ENCODE results near the gene PEMT. TPM values are rescaled to one million over a fixed set of nuclear protein-coding genes. Genes with fewer than 3 reads are reported as not detected.

The PEMT gene
- total RNA-seq, 2 donors from 2014 or later, result 38.3 to 52.7 TPM

GRCh38 chr17:17463821-17464220 lies 127.7 kb downstream of the PEMT start:
- H3K4me3 ChIP-seq (ENCODE audit: low read length), result no peak overlapping the region
- no peak overlapping the region for H3K9ac ChIP-seq (ENCODE audit: extremely low read depth, low read length, poor library complexity, severe bottlenecking)
- Mint-ChIP-seq H3K9me3 (peaks cover 8% of the 10 kb centered on the region), H3K27me3 (ENCODE audit: insufficient read depth) (peaks cover 23% of the 10 kb centered on the region), H3K4me3 (no peak overlapping the region), H3K36me3 (ENCODE audit: low read depth) (no peaks in the 10 kb centered on the region), H3K4me1 (no peaks in the 10 kb centered on the region), H3K27ac (no peak overlapping the region)
- TF ChIP-seq, protein P1, sequence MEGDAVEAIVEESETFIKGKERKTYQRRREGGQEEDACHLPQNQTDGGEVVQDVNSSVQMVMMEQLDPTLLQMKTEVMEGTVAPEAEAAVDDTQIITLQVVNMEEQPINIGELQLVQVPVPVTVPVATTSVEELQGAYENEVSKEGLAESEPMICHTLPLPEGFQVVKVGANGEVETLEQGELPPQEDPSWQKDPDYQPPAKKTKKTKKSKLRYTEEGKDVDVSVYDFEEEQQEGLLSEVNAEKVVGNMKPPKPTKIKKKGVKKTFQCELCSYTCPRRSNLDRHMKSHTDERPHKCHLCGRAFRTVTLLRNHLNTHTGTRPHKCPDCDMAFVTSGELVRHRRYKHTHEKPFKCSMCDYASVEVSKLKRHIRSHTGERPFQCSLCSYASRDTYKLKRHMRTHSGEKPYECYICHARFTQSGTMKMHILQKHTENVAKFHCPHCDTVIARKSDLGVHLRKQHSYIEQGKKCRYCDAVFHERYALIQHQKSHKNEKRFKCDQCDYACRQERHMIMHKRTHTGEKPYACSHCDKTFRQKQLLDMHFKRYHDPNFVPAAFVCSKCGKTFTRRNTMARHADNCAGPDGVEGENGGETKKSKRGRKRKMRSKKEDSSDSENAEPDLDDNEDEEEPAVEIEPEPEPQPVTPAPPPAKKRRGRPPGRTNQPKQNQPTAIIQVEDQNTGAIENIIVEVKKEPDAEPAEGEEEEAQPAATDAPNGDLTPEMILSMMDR (conservative IDR thresholded peaks at IDR 0.05), result no peak
- H3K36me3 ChIP-seq (ENCODE audit: control insufficient read depth, insufficient read depth, low read length), result no peaks in the 10 kb centered on the region
- no peaks in the 10 kb centered on the region for H3K4me1 ChIP-seq (ENCODE audit: control insufficient read depth, insufficient read depth, low read length)
- WGBS, 2 experiments (ENCODE audit: insufficient coverage in 1 of 2, insufficient read length in 1 of 2), result 86 to 88% methylated on average over 6 of the region's 6 CpGs
- H3K27me3 ChIP-seq (ENCODE audit: control insufficient read depth, insufficient read depth, low read length, poor library complexity, severe bottlenecking), result peaks cover 7% of the 10 kb centered on the region
- no peaks in the 10 kb centered on the region for H3K9me3 ChIP-seq (ENCODE audit: control insufficient read depth, low read length)
- H3K27ac ChIP-seq (ENCODE audit: low read depth, low read length), result no peak overlapping the region
- no peak for DNase-seq

- Mint-ChIP-seq H3K27ac (no peak overlapping the region), H3K9me3 (peaks cover 8% of the 10 kb centered on the region), H3K4me1 (no peaks in the 10 kb centered on the region), H3K36me3 (ENCODE audit: low read depth) (no peaks in the 10 kb centered on the region), H3K4me3 (no peak overlapping the region), H3K27me3 (ENCODE audit: insufficient read depth) (peaks cover 24% of the 10 kb centered on the region)
- Histone ChIP-seq H3K4me3 (ENCODE audit: low read length) (no peak overlapping the region), H3K9ac (ENCODE audit: extremely low read depth, low read length, poor library complexity, severe bottlenecking) (no peak overlapping the region), H3K27me3 (ENCODE audit: control insufficient read depth, insufficient read depth, low read length, poor library complexity, severe bottlenecking) (peaks cover 7% of the 10 kb centered on the region), H3K4me1 (ENCODE audit: control insufficient read depth, insufficient read depth, low read length) (no peaks in the 10 kb centered on the region), H3K27ac (ENCODE audit: low read depth, low read length) (no peak overlapping the region), H3K36me3 (ENCODE audit: control insufficient read depth, insufficient read depth, low read length) (no peaks in the 10 kb centered on the region), H3K9me3 (ENCODE audit: control insufficient read depth, low read length) (no peaks in the 10 kb centered on the region)
- no peak for DNase-seq
- WGBS, 2 experiments (ENCODE audit: insufficient coverage in 1 of 2, insufficient read length in 1 of 2), result 83 to 85% methylated on average over 8 to 15 of the region's 15 CpGs
- TF ChIP-seq, protein P1 (conservative IDR thresholded peaks at IDR 0.05), result no peak
Observed at GRCh38 chr17:17462048-17462824, 129.3 kb downstream of the PEMT start.

- Histone ChIP-seq H3K4me3 (ENCODE audit: low read length) (no peak overlapping the region), H3K9me3 (ENCODE audit: control insufficient read depth, low read length) (no peaks in the 10 kb centered on the region), H3K27ac (ENCODE audit: low read depth, low read length) (no peak overlapping the region), H3K27me3 (ENCODE audit: control insufficient read depth, insufficient read depth, low read length, poor library complexity, severe bottlenecking) (peaks cover 6% of the 10 kb centered on the region), H3K9ac (ENCODE audit: extremely low read depth, low read length, poor library complexity, severe bottlenecking) (no peak overlapping the region), H3K36me3 (ENCODE audit: control insufficient read depth, insufficient read depth, low read length) (no peaks in the 10 kb centered on the region), H3K4me1 (ENCODE audit: control insufficient read depth, insufficient read depth, low read length) (no peaks in the 10 kb centered on the region)
- DNase-seq, result no peak
- TF ChIP-seq, protein P1 (conservative IDR thresholded peaks at IDR 0.05), result no peak
- no peak overlapping the region for H3K27ac Mint-ChIP-seq
- peaks cover 21% of the 10 kb centered on the region for H3K27me3 Mint-ChIP-seq (ENCODE audit: insufficient read depth)
- 96 to 97% methylated on average over 3 to 4 of the region's 4 CpGs for WGBS, 2 experiments (ENCODE audit: insufficient coverage in 1 of 2, insufficient read length in 1 of 2)
- H3K4me1 Mint-ChIP-seq, result no peaks in the 10 kb centered on the region
- H3K36me3 Mint-ChIP-seq (ENCODE audit: low read depth), result no peaks in the 10 kb centered on the region
- no peak overlapping the region for H3K4me3 Mint-ChIP-seq
- peaks cover 8% of the 10 kb centered on the region for H3K9me3 Mint-ChIP-seq
Observed at GRCh38 chr17:17460038-17460437, 131.5 kb downstream of the PEMT start.
